WI38 (cell line): ENCODE results near the gene ZSWIM1.

Source experiments
- H3K4me3 ChIP-seq: 2 replicates; pipeline ENCODE4 v1.5.1; 2011; ENCODE audit warnings: low read depth, mild to moderate bottlenecking, control low read depth, low read length
- CTCF ChIP-seq: IDR thresholded peaks from 2 replicates; pipeline ENCODE4 v1.5.1; 2012; ENCODE audit warnings: low read depth, mild to moderate bottlenecking, control low read depth, low read length

Gene ZSWIM1

GRCh38 chr20:45904583-45905504, 23.8 kb downstream of the ZSWIM1 start:
- TF ChIP-seq CTCF: no peak

GRCh38 chr20:45905505-45906079, 24.6 kb downstream of the ZSWIM1 start:
- TF ChIP-seq CTCF: no peak
- no peak overlapping the region for H3K4me3 ChIP-seq

More at GRCh38 chr20:45904583-45905504, 23.8 kb downstream of the ZSWIM1 start:
- no peak overlapping the region for H3K4me3 ChIP-seq

GRCh38 chr20:45907219-45907948, 26.4 kb downstream of the ZSWIM1 start:
- no peak overlapping the region for H3K4me3 ChIP-seq
- no peak for TF ChIP-seq CTCF

- no peak overlapping the region for H3K4me3 ChIP-seq
- no peak for TF ChIP-seq CTCF
Measured at GRCh38 chr20:45908084-45908483, 27.1 kb downstream of the ZSWIM1 start.

GRCh38 chr20:45909336-45909808, 28.3 kb downstream of the ZSWIM1 start:
- no peak for TF ChIP-seq CTCF

GRCh38 chr20:45909817-45910669, 29.0 kb downstream of the ZSWIM1 start:
- H3K4me3 ChIP-seq: no peak overlapping the region
- TF ChIP-seq CTCF: no peak

More at GRCh38 chr20:45909336-45909808, 28.3 kb downstream of the ZSWIM1 start:
- no peak overlapping the region for H3K4me3 ChIP-seq
